ENCODE measurements around the gene SSU72.

- no peak for TF ChIP-seq CTCF (IDR thresholded peaks at IDR 0.05; ENCODE audit: extremely low read depth in 1 of 2, insufficient read depth in 1 of 2, low read depth in 1 of 2, low read length in 2 of 2)
- no peak for TF ChIP-seq MAX (IDR thresholded peaks at IDR 0.05; ENCODE audit: insufficient read depth, insufficient read length)
- TF ChIP-seq POLR2A (IDR thresholded peaks at IDR 0.05; ENCODE audit: low read depth, low read length) = no peak
- no peak for TF ChIP-seq POLR2AphosphoS5 (IDR thresholded peaks at IDR 0.05; ENCODE audit: insufficient read depth, low read depth, low read length)
- no peak for TF ChIP-seq EZH2 (IDR thresholded peaks at IDR 0.05; ENCODE audit: borderline replicate concordance, low read depth, low read length, severe bottlenecking)
- TF ChIP-seq JUN (IDR thresholded peaks at IDR 0.05; ENCODE audit: borderline replicate concordance, insufficient read depth, insufficient read length, low read depth) = no peak
- no peak for TF ChIP-seq MYC (IDR thresholded peaks at IDR 0.05; ENCODE audit: low read depth, low read length)
- no peak for TF ChIP-seq FOS (IDR thresholded peaks at IDR 0.05; ENCODE audit: borderline replicate concordance, insufficient read depth, low read length)
These were observed 27.7 kb downstream of the SSU72 start for GRCh38 chr1:1547011-1547410.
